Keratinocyte (primary cell): ENCODE results near the gene CD74.

Source experiments
- EZH2 ChIP-seq: IDR thresholded peaks from one replicate; pipeline ENCODE4 v1.6.1; 2012; ENCODE audit warnings: inconsistent platforms, mild to moderate bottlenecking, low read length, moderate library complexity
- TF ChIP-seq, protein P1 (sequence below), 3 experiments: IDR thresholded peaks in 1 of 3; conservative IDR thresholded peaks in 1 of 3; optimal IDR thresholded peaks in 1 of 3; 2 replicates in 2 of 3; 3 replicates in 1 of 3; pipeline versions ENCODE3 to v1.5.1; 2011; ENCODE audit warnings: low read length in 3 of 3, mild to moderate bottlenecking in 3 of 3, moderate library complexity in 2 of 3, control low read depth in 1 of 3, inconsistent platforms in 1 of 3; ENCODE audit not compliant: insufficient read depth in 2 of 3; ENCODE audit errors: extremely low read depth in 1 of 3

DNA sequence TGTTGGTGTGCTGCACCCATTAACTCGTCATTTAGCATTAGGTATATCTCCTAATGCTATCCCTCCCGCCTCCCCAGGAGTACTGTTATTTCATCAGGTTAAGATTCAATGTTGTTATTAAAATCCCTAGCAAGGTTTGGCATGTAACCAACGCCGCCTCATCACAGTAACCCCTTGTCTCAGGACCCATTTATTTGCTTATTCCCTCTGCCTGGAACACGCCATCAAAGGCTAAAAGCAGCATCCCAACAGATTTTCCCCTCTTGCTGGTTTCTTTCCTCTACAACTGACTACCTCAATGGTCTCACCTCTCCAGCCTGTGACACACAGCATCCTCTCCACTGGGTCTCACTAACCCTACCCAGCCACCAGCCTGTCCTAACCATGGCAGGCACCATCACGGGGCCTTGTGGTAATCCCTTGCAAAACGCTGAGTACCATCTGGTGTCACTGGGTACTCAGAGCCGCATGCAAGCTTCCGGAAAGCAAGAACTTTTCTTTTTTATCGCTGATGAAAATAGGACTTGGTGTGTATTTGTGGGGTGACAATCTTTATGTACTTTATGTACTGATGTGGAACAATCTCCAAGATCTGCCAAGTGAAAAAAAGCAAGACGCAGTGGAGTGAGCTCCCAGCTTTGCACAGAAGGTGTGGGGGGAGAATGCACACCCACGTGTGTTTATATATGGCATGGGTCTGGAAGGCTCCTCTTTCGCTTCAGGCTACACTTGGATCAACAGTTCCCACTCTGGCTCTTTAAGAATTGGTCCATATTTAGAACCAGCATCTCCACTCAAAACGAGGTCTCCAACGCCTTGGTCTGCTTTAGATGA, 30.7 kb upstream of the CD74 start:
- TF ChIP-seq, protein P1, sequence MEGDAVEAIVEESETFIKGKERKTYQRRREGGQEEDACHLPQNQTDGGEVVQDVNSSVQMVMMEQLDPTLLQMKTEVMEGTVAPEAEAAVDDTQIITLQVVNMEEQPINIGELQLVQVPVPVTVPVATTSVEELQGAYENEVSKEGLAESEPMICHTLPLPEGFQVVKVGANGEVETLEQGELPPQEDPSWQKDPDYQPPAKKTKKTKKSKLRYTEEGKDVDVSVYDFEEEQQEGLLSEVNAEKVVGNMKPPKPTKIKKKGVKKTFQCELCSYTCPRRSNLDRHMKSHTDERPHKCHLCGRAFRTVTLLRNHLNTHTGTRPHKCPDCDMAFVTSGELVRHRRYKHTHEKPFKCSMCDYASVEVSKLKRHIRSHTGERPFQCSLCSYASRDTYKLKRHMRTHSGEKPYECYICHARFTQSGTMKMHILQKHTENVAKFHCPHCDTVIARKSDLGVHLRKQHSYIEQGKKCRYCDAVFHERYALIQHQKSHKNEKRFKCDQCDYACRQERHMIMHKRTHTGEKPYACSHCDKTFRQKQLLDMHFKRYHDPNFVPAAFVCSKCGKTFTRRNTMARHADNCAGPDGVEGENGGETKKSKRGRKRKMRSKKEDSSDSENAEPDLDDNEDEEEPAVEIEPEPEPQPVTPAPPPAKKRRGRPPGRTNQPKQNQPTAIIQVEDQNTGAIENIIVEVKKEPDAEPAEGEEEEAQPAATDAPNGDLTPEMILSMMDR (optimal IDR thresholded peaks at IDR 0.05 in 1 of 3, IDR thresholded peaks at IDR 0.05 in 1 of 3, conservative IDR thresholded peaks at IDR 0.05 in 1 of 3; ENCODE audit: extremely low read depth in 1 of 3, insufficient read depth in 2 of 3, low read length in 3 of 3) = no peak
- no peak for TF ChIP-seq EZH2
